ENCODE data around the gene KIAA0513. TPM values are rescaled to one million over a fixed set of nuclear protein-coding genes. Genes with fewer than 3 reads are reported as not detected.

The KIAA0513 gene
- total RNA-seq, 2 donors from 2014 or later: 23.1 to 71.9 TPM

- 68% methylated on average over 8 to 11 of the region's 12 CpGs for WGBS, 2 donors
- H3K27me3 ChIP-seq: no peaks in the 10 kb centered on the region
- no peak for TF ChIP-seq CTCF (IDR thresholded peaks at IDR 0.05)
- no peak for TF ChIP-seq POLR2A (IDR thresholded peaks at IDR 0.05)
- DNase-seq: no peak
- intact Hi-C loops (cut with DNase I): no loop called here
- no peaks in the 10 kb centered on the region for H3K36me3 ChIP-seq (replicated peaks in 1 of 2; ENCODE audit: insufficient read depth in 1 of 2, low read depth in 2 of 2)
- no peak overlapping the region for H3K27ac ChIP-seq
- ATAC-seq: no peak
- no peak overlapping the region for H3K4me3 ChIP-seq
- H3K4me1 ChIP-seq: peaks cover 23% of the 10 kb centered on the region
- no peaks in the 10 kb centered on the region for H3K9me3 ChIP-seq
Observed at GRCh38 chr16:85094812-85095211, 67.2 kb downstream of the KIAA0513 start.

DNA sequence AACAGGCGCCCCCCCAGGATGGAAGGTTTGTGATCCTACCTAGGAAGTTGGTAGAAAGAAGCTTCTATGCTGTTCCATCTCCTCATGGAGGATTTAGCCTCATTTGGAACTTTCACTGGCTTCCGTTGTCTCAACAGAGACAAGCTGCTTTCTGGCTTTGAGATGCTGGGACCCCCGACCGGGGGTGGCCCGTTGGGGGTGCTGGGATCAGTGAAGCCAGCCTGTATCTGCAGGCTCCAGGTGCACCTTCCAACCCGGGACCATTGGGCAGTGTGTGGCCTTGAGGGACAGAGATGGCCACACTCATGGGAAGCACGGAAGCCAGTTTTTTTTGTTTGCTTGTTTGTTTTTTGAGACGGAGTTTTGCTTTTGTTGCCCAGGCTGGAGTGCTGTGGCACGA is 69.3 kb downstream of the KIAA0513 start:
- no peaks in the 10 kb centered on the region for H3K9me3 ChIP-seq
- peaks cover 3% of the 10 kb centered on the region for H3K4me1 ChIP-seq
- intact Hi-C loops (cut with DNase I): no loop called here
- DNase-seq (no peak), ATAC-seq (no peak)
- no peaks in the 10 kb centered on the region for H3K27me3 ChIP-seq
- H3K27ac ChIP-seq: no peak overlapping the region
- no peaks in the 10 kb centered on the region for H3K36me3 ChIP-seq (replicated peaks in 1 of 2; ENCODE audit: insufficient read depth in 1 of 2, low read depth in 2 of 2)
- H3K4me3 ChIP-seq: no peak overlapping the region
- TF ChIP-seq CTCF (IDR thresholded peaks at IDR 0.05): no peak
- TF ChIP-seq POLR2A (IDR thresholded peaks at IDR 0.05): no peak
- 49 to 59% methylated on average over 8 to 9 of the region's 9 CpGs for WGBS, 2 donors

GRCh38 chr16:85098565-85098964 is 71.0 kb downstream of the KIAA0513 start:
- 58% methylated on average over 10 of the region's 10 CpGs for WGBS, 2 donors
- H3K27ac ChIP-seq: no peak overlapping the region

DNA sequence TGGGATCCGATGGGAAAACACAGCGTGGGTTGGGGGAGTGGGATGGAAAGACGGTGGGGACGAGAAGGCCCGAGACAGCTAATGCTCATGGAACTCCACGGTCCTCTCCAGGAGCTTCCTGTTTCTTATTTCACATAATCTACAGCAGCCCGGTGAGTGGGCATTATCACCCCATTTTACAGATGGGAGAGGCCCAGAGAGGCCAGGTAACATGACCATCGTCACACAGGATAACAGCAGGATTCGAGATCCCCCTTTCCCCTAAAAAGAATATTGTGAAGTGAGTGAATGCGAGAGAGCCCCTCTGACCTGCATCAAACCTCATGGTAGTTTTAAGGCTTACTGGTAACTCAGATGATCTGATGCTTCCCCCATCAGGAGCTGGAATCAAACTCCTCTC is 72.7 kb downstream of the KIAA0513 start:
- Histone ChIP-seq H3K36me3 (replicated peaks in 1 of 2; ENCODE audit: insufficient read depth in 1 of 2, low read depth in 2 of 2) (no peaks in the 10 kb centered on the region), H3K4me3 (no peak overlapping the region), H3K27me3 (no peaks in the 10 kb centered on the region), H3K4me1 (no peaks in the 10 kb centered on the region), H3K27ac (no peak overlapping the region), H3K9me3 (no peaks in the 10 kb centered on the region)
- WGBS, 2 donors: 87 to 98% methylated on average over 9 to 10 of the region's 10 CpGs
- ATAC-seq: no peak
- no peak for TF ChIP-seq CTCF (IDR thresholded peaks at IDR 0.05)
- no peak for TF ChIP-seq POLR2A (IDR thresholded peaks at IDR 0.05)
- intact Hi-C loops (cut with DNase I): no loop called here
- no peak for DNase-seq

More at GRCh38 chr16:85098565-85098964, 71.0 kb downstream of the KIAA0513 start:
- intact Hi-C loops (cut with DNase I): no loop called here
- DNase-seq: no peak
- H3K27me3 ChIP-seq: no peaks in the 10 kb centered on the region
- H3K36me3 ChIP-seq (replicated peaks in 1 of 2; ENCODE audit: insufficient read depth in 1 of 2, low read depth in 2 of 2): no peaks in the 10 kb centered on the region
- TF ChIP-seq CTCF (IDR thresholded peaks at IDR 0.05): no peak
- no peak for TF ChIP-seq POLR2A (IDR thresholded peaks at IDR 0.05)
- H3K9me3 ChIP-seq: no peaks in the 10 kb centered on the region
- no peak for ATAC-seq
- peaks cover under 1% of the 10 kb centered on the region for H3K4me1 ChIP-seq
- no peak overlapping the region for H3K4me3 ChIP-seq

DNA sequence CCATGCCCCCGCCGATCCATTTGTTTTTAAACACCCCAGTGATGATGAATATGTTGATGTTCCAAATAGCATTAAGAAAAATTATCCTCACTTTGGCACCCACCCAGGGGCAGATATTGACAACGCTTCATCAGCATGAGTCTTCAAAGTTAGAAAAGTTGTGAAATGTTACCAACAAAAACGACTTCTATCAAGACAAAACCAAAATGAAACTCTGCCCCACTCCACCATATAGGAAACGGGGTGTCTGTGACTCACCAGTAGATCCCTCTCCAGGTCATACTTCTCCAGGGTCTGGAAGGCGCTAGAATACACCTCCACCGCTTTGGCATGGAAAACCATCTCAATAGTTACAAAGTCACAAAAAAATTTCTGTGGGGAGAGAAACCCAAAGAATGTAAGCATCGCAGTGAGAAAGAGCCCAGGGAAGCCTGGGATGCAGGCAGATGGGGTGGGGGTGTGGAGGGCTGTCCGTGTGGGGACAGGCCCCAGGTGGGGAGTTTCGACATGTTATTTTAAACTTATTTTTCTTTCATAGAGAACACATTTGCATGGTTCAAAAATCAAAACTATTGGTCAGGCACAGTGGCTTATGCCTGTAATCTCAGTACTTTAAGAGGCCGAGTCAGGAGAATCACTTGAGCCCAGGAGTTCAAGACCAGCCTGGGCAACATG is 74.5 kb downstream of the KIAA0513 start:
- Histone ChIP-seq H3K27ac (no peak overlapping the region), H3K9me3 (no peaks in the 10 kb centered on the region), H3K4me1 (no peaks in the 10 kb centered on the region), H3K36me3 (replicated peaks in 1 of 2; ENCODE audit: insufficient read depth in 1 of 2, low read depth in 2 of 2) (no peaks in the 10 kb centered on the region), H3K27me3 (no peaks in the 10 kb centered on the region), H3K4me3 (no peak overlapping the region)
- ATAC-seq (no peak), DNase-seq (no peak)
- intact Hi-C loops (cut with DNase I): no loop called here
- WGBS, 2 donors: 78% methylated on average over 11 of the region's 11 CpGs
- TF ChIP-seq CTCF (IDR thresholded peaks at IDR 0.05) (no peak), POLR2A (IDR thresholded peaks at IDR 0.05) (no peak)

Measured in body of pancreas (tissue), 4 donors.